GM12801 (cell line): ENCODE data around the gene COL7A1.

Experiments used
- TF ChIP-seq, protein P1 (sequence below): IDR thresholded peaks from one replicate; pipeline ENCODE4 v1.5.1; 2011; ENCODE audit warnings: control low read depth; ENCODE audit not compliant: insufficient read length; ENCODE audit errors: extremely low read depth

COL7A1 gene

DNA sequence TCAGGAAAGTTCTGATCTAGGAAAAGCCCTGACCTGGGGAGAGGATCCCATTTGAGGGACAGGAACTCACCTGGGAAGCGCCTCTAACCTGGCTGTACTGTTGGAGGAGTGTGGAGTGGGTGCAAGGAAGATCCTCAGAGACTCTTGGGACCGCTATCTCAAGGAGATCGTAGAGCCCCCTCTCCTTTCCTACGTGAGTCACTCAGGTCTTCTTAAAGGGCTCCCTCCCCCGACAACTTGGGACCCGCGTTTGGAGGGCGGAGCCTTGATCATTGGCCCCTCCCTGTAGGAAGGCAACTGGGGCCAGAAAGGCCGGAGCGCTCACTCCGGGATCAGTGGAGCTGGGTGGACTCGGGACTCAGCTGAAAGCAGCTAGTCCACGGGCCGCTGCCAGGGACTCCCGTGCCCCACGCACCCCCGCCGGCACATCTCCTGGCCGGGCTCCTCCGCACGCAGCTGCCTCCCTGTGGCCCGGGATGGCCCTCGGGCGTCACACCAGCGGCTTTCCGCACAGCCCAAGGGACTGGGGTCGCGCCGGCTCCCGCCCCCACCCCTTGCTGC is 39.6 kb upstream of the COL7A1 start:
- TF ChIP-seq, protein P1, sequence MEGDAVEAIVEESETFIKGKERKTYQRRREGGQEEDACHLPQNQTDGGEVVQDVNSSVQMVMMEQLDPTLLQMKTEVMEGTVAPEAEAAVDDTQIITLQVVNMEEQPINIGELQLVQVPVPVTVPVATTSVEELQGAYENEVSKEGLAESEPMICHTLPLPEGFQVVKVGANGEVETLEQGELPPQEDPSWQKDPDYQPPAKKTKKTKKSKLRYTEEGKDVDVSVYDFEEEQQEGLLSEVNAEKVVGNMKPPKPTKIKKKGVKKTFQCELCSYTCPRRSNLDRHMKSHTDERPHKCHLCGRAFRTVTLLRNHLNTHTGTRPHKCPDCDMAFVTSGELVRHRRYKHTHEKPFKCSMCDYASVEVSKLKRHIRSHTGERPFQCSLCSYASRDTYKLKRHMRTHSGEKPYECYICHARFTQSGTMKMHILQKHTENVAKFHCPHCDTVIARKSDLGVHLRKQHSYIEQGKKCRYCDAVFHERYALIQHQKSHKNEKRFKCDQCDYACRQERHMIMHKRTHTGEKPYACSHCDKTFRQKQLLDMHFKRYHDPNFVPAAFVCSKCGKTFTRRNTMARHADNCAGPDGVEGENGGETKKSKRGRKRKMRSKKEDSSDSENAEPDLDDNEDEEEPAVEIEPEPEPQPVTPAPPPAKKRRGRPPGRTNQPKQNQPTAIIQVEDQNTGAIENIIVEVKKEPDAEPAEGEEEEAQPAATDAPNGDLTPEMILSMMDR = no peak

DNA sequence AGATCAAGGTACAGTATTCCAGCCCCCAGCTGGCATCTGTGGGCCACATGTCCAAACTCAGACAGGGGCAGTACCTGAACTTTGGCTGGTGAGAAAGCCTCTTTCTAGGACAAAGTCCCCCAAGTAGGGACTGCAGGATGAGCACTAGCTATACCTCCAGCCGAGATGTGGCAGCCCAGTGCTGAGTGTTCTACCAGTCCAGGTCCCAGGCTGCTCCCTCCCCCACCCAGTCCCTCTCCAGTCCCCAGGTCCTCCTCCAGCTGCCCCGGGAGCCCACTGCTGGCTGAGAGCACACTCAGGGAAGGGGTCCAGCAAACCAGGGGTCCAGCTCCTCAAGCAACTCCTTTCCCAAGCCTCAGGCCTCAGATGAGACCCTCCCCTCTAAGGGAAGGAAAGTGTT is 38.6 kb upstream of the COL7A1 start:
- TF ChIP-seq, protein P1 = no peak

DNA sequence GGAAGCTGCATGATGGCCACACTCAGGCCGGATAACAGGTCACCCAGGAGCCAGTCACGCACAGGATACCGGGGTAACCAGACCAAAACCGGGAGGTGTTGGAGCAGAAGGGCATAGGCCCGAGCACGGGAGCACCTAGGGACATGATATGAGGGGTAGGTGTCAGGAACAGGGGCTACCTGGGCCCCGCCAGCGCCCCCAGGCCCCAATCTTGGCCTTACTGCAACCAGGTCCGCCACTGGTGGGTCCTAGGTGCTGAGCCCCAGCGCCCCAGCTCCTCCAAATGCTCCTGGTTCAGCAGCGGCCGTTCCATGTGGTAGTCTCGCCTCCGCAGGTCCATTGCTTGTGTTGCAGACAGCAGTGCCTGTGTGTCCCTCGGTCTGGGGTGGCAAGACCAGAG is 38.1 kb upstream of the COL7A1 start:
- TF ChIP-seq, protein P1 = no peak

DNA sequence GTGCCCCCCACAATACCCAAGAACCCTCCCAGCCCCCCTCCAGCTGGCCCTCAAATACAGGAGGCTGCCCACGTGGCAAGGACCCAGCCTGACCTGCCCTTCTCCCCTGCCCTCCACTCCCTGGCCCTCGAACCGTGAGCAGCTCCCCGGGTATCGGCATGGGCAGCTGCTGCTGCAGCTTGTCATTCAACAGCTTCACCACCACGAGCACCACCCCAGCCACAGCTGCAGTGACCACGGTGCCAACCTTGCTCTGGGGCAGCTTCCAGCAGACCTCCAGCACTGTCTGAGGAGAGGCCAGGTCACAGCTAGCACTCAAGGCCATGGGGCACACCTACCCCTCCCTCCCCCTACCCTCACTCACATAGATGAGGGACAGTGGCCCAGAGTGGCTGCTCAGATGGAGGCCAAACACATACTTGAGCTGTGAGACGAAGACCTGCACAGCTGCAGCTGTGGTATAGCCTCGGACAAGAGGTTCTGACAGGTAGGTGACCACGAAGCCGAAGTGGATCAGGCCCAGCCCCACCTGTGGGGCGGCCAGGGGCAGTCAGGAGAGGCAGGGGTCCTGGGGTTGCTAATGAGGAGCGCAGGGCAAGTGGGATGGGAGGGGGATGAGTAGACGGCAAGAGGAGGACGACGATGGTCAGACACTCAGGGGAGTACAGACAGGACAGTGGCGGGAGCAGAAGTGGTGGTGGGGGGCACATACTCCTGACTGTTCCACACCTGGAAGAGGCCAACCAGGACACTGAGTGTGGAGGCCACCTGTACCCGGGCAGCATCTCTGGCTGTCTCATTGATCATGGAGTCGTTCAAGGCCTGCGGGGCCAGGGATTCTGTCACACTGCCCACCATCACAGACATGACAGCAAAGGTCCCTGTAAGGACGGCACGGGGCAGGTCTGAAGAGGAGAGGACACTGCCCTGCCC is 36.7 kb upstream of the COL7A1 start:
- TF ChIP-seq, protein P1 = no peak

DNA sequence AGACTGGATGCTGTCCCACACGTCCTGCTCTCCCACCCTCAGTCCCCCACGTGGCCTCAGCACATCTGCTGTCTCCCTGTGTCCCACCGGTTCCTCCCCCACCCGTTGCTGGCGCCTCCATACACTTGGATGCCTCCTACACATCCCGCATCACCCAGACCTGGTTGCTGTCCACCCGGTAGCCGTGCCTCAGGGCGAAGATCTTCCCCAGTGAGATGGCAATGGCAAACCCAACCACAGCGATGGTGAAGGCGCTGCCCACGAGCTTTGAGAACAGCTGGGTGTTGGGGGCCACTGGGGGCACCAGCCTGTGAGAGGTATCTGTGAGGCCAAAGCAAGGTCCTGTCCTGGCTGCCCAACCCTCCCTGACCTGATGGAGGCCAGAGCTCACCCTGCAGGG is 35.7 kb upstream of the COL7A1 start:
- TF ChIP-seq, protein P1 = no peak

DNA sequence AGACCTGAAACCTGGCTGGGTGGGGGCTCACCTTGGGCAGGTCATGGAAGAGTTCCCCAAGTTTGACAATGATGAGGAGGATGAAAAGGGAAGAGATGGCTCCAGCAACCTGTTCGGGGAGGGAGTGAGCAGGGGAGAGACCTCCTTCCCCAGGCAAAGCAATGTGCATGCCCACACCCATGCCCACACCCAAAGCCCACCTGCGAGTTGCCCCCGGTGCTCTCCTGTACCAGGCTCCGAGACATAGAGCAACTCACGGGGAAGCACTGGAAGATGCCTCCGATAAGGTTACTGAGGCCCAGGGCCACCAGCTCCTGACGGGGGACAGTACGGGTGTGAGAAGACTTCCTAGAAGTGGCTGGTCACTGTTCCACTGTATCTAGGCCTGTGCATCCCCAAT is 35.3 kb upstream of the COL7A1 start:
- TF ChIP-seq, protein P1 = no peak

DNA sequence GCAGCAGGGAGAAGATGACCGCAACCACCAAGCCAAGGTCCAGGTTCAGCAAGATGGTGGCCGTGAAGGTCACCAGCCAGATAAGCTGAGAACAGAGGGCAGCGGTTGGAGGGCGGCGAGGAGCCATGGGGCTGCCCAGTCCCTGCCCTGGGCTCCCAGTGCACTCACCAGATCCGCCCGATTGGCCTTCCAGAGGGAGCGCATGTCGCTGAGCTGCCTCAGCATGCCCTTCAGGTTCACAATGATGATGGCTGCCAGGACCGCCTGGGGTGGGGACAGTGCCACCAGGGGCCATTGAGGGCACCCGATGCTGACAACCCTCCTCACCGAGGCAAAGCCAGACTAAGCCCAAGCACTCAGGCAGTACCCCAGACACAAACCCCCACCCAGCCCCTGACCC is 34.8 kb upstream of the COL7A1 start:
- TF ChIP-seq, protein P1 = no peak
